ENCODE results near the gene SPIRE2. TPM values are rescaled to one million over a fixed set of nuclear protein-coding genes. Genes with fewer than 3 reads are reported as not detected.

The SPIRE2 gene
- total and polyA plus RNA-seq, 2 donors (not counting 1 experiment from before 2014, with no cell fraction given) = 0.98 to 2.0 TPM

DNA sequence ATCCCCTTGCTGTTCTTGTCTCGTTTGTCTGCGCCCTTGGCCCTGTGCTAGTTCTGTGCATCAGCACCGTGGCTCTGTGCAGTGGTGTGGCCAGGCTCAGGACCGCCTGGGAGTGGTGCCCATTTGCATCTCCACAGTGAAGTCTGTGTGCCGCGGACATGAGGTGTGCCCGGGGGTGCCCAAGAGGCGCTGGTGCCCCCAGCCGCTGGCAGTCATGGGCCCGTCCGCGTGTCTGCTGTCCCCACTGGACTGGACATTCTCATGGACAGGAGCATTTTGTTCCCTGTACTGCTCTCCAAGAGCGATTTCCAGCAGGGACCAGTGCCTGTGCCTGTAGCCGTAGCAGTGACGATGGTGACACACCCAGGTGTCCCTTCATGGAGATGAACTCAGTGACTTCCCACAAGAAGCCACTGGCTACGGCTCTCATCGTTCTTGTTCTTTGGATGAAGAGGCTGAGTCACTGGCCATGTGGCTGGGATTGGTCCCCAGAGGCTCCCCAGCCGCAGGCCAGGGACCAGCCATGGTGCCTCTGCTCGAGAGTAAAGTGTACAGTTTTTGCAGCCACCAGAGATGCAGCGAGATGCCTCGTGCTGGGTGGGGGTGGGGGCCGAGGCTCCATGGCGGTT lies 77.3 kb downstream of the SPIRE2 start:
- Histone ChIP-seq H3K27me3 (replicated peaks in 1 of 4; ENCODE audit: control extremely low read depth in 1 of 4, control insufficient read depth in 3 of 4, insufficient read depth in 4 of 4, low read length in 3 of 4) (no peaks in the 10 kb centered on the region), H4K20me1 (ENCODE audit: control insufficient read depth, insufficient read depth, low read length, poor library complexity, severe bottlenecking) (peaks cover 77% of the 10 kb centered on the region), H3K4me1 (ENCODE audit: control insufficient read depth in 2 of 2, insufficient read depth in 2 of 2, low read length in 2 of 2) (peaks cover 0 to 5% of the 10 kb centered on the region in 2 donors), H3K27ac (ENCODE audit: low read length in 2 of 2) (no peak overlapping the region), H3K9ac (ENCODE audit: low read length) (no peak overlapping the region), H3K4me2 (replicated peaks; ENCODE audit: low read depth, low read length, poor library complexity, severe bottlenecking) (no peak overlapping the region), H3K4me3 (ENCODE audit: control extremely low read depth in 1 of 5, extremely low read depth in 1 of 5, insufficient read depth in 1 of 5, low read depth in 2 of 5, low read length in 4 of 5) (no peak overlapping the region), H3K9me3 (ENCODE audit: control extremely low read depth in 1 of 3, control insufficient read depth in 2 of 3, insufficient read depth in 1 of 3, low read length in 2 of 3) (no peaks in the 10 kb centered on the region), H3K79me2 (ENCODE audit: control insufficient read depth, insufficient read depth, low read length) (no peaks in the 10 kb centered on the region), H3K36me3 (replicated peaks in 1 of 2; ENCODE audit: control extremely low read depth in 1 of 2, control insufficient read depth in 1 of 2, extremely low read depth in 1 of 2, insufficient read depth in 2 of 2, low read length in 1 of 2) (peaks cover 0 to 46% of the 10 kb centered on the region in 2 experiments), H2AFZ (ENCODE audit: insufficient read depth, low read depth, low read length, poor library complexity, severe bottlenecking) (no peak overlapping the region)
- Mint-ChIP-seq H3K27me3 (no peaks in the 10 kb centered on the region), H3K9me3 (ENCODE audit: insufficient read depth) (no peaks in the 10 kb centered on the region), H3K4me1 (peaks cover 12% of the 10 kb centered on the region), H3K4me3 (no peak overlapping the region), H3K27ac (no peak overlapping the region)
- POLR2A ChIA-PET = no interaction called here
- 94% methylated on average over 23 of the region's 23 CpGs for WGBS (ENCODE audit: insufficient coverage)
- no peak for TF ChIP-seq CTCF (IDR thresholded peaks at IDR 0.05)
- no peak for TF ChIP-seq EZH2 (IDR thresholded peaks at IDR 0.05; ENCODE audit: borderline replicate concordance, insufficient read depth, low read depth, low read length, poor library complexity, severe bottlenecking)
- intact Hi-C loops (cut with micrococcal nuclease) = no loop called here
- DNase-seq (peak; percentile 18), ATAC-seq (ENCODE audit: low read depth) (no peak)
- CTCF ChIA-PET = interaction anchor here (0.8 kb wide), 1 partner anchor 40 kb away, joined by 4 read pairs; no protein-coding TSS in a partner anchor
